GM12878 (cell line): ENCODE data around the gene DNMT1. TPM values are rescaled to one million over a fixed set of nuclear protein-coding genes. Genes with fewer than 3 reads are reported as not detected.

Experiments used
- ATF2 ChIP-seq: IDR thresholded peaks from 2 replicates; pipeline ENCODE4 v1.6.1; 2012; ENCODE audit warnings: low read length, inconsistent platforms
- CREB1 ChIP-seq: IDR thresholded peaks from 2 replicates; pipeline ENCODE4 v1.6.1; 2012; ENCODE audit warnings: low read depth, mild to moderate bottlenecking, inconsistent platforms
- CUX1 ChIP-seq: IDR thresholded peaks from 2 replicates; pipeline ENCODE4 v1.6.1; 2012; ENCODE audit warnings: improper control_type of control experiment, low read depth, low read length; ENCODE audit not compliant: insufficient replicate concordance
- EP300 ChIP-seq, 2 experiments: fragments of 150-350 bp in 1 of 2; IDR thresholded peaks; 2 replicates each; pipeline ENCODE4 v1.6.1; 2011 to 2012; ENCODE audit warnings: low read depth in 2 of 2, low read length in 2 of 2, borderline replicate concordance in 1 of 2, improper control_type of control experiment in 1 of 2, inconsistent platforms in 1 of 2; ENCODE audit not compliant: control insufficient read depth in 1 of 2
- ETV6 ChIP-seq, 2 experiments: fragments of 450-650 bp in 1 of 2; IDR thresholded peaks in 1 of 2; conservative IDR thresholded peaks in 1 of 2; 2 replicates each; pipeline ENCODE4 v1.6.1; 2014; ENCODE audit warnings: antibody characterized with exemption in 1 of 2, borderline replicate concordance in 1 of 2, low read depth in 1 of 2, mild to moderate bottlenecking in 1 of 2, moderate library complexity in 1 of 2
- FOS ChIP-seq: IDR thresholded peaks from 3 replicates; pipeline ENCODE4 v1.6.1; 2011; ENCODE audit warnings: borderline replicate concordance; ENCODE audit not compliant: insufficient read length; ENCODE audit errors: extremely low read depth
- IKZF1 ChIP-seq: fragments of 450-650 bp; conservative IDR thresholded peaks from 2 replicates; pipeline ENCODE4 v1.6.1; 2017; ENCODE audit warnings: antibody characterized with exemption, mild to moderate bottlenecking
- MXI1 ChIP-seq: fragments of 150-350 bp; IDR thresholded peaks from 2 replicates; pipeline ENCODE4 v1.6.1; 2011; ENCODE audit warnings: low read depth, mild to moderate bottlenecking, inconsistent platforms, low read length, improper control_type of control experiment
- NFIC ChIP-seq: IDR thresholded peaks from 2 replicates; pipeline ENCODE4 v1.6.1; 2012; ENCODE audit warnings: low read depth, mild to moderate bottlenecking, inconsistent platforms, low read length, moderate library complexity
- SMAD5 ChIP-seq: IDR thresholded peaks from 2 replicates; pipeline ENCODE4 v1.6.1; 2016; ENCODE audit warnings: antibody characterized with exemption, low read depth
- SPI1 ChIP-seq: IDR thresholded peaks from 2 replicates; pipeline ENCODE4 v1.6.1; 2011; ENCODE audit warnings: low read depth, mild to moderate bottlenecking, low read length, moderate library complexity, borderline replicate concordance; ENCODE audit not compliant: insufficient read depth
- STAT3 ChIP-seq: IDR thresholded peaks from 2 replicates; pipeline ENCODE4 v1.6.1; 2011; ENCODE audit warnings: low read depth, low read length, improper control_type of control experiment
- TCF12 ChIP-seq: IDR thresholded peaks from 2 replicates; pipeline ENCODE4 v1.6.1; 2011; ENCODE audit warnings: low read depth, mild to moderate bottlenecking, low read length
- USF2 ChIP-seq: IDR thresholded peaks from 2 replicates; pipeline ENCODE4 v1.6.1; 2011; ENCODE audit warnings: low read depth, low read length, improper control_type of control experiment, borderline replicate concordance
- ZNF207 ChIP-seq: fragments of 450-650 bp; IDR thresholded peaks from 2 replicates; pipeline ENCODE4 v1.6.1; 2014; ENCODE audit warnings: antibody characterized with exemption, mild to moderate bottlenecking, borderline replicate concordance
- ZNF217 ChIP-seq: fragments of 450-650 bp; IDR thresholded peaks from 2 replicates; pipeline ENCODE4 v1.6.1; 2017; ENCODE audit warnings: antibody characterized with exemption, mild to moderate bottlenecking
- ZNF384 ChIP-seq: IDR thresholded peaks from 2 replicates; pipeline ENCODE4 v1.6.1; 2012; ENCODE audit warnings: low read depth, mild to moderate bottlenecking, low read length, improper control_type of control experiment, borderline replicate concordance
- polyA plus RNA-seq, 11 experiments: library from polyadenylated mRNA; depleted of rRNA in 4 of 11; unstranded in 6 of 11; stranded (reverse) in 5 of 11; fragments of >200 nt; fragmentation: Nextera tagmentation in 4 of 11; fragmentation: Illumina TruSeq in 1 of 11; extraction: Ambion mirVana in 4 of 11; extraction: Trizol in 1 of 11; gene quantifications; 1 replicate in 1 of 11; 2 replicates in 10 of 11; pipeline versions ENCODE4 v1.2.1 to v1.2.3, GENCODE V29; 2011 to 2016; ENCODE audit warnings: inconsistent platforms in 2 of 11, missing spikeins in 2 of 11, low read depth in 1 of 11
- total RNA-seq, 4 experiments: library from RNA; depleted of rRNA in 3 of 4; stranded (reverse); fragments of >200 nt in 3 of 4; fragmentation: Illumina TruSeq in 1 of 4; extraction: Trizol in 1 of 4; gene quantifications; 2 replicates each; pipeline versions ENCODE4 v1.2.1 to v1.2.3, GENCODE V29; 2013 to 2021
- TF ChIP-seq, protein P1 (sequence below): IDR thresholded peaks from 2 replicates; pipeline ENCODE4 v1.6.1; 2012; ENCODE audit warnings: low read depth, low read length, improper control_type of control experiment

DNMT1 gene
- total and polyA plus RNA-seq, 10 of the 15 experiments (the other 5 are each of a cell fraction or from before 2014, with no cell fraction given) = 70.0 to 290 (median 133) TPM

DNA sequence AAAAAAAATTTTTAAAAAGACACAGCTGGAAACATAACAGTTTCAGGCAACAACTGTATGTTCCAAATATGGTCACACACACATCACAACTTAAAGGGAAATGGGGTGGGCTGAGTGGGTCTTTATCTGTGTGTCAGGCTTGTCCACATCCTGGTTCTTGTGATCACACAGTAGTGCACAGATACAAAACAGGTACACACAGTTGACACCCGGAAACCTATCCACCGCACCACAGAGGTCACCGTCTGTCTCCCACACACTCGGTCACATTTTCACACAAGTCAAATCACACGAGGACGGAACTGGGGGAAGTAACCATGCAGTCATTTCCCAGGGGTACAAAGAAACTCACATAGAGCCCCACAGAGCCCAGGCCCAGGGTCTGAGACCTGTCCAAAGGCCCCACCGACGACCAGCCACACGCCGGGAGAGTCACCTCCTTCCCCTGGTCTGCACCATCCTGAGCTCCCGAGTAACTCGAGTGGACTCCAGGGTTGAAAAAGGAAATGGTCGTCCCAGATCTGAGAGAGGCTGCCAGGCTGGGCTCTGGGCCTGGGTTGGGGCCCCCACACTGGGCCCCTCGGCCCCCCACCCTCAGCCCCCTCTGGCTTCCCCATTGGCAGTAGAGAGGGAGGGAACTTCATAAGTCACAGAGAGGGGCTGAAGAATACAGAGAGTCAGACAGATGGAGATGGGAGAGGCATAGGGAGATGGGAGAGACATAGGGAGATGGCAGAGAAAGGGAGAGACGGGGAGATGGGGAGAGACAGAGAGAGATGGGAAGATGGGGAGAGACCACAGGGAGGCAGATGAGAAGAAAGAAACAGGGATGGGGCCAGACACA is 89.9 kb downstream of the DNMT1 start (continued):
- no peak; the same call in 1 of the 2 replicates for TF ChIP-seq ZNF384
- TF ChIP-seq SMAD5 = peak; percentile 49; the same call in 1 of the 2 replicates
- TF ChIP-seq CUX1 = peak; percentile 99
- TF ChIP-seq ZNF207 = no peak
- TF ChIP-seq CREB1 = peak; percentile 68
- TF ChIP-seq TCF12 = peak; percentile 93
- TF ChIP-seq IKZF1 = peak; percentile 81
- no peak for TF ChIP-seq ZNF217
- TF ChIP-seq FOS = no peak
- peak; percentile 63 for TF ChIP-seq MXI1
- TF ChIP-seq ETV6 (conservative IDR thresholded peaks at IDR 0.05 in 1 of 2, IDR thresholded peaks at IDR 0.05 in 1 of 2; ENCODE audit: borderline replicate concordance in 1 of 2, low read depth in 1 of 2) = peak in 1 of 2 experiments; percentile 91; a peak in 2 of 4 replicates
- TF ChIP-seq, protein P1, sequence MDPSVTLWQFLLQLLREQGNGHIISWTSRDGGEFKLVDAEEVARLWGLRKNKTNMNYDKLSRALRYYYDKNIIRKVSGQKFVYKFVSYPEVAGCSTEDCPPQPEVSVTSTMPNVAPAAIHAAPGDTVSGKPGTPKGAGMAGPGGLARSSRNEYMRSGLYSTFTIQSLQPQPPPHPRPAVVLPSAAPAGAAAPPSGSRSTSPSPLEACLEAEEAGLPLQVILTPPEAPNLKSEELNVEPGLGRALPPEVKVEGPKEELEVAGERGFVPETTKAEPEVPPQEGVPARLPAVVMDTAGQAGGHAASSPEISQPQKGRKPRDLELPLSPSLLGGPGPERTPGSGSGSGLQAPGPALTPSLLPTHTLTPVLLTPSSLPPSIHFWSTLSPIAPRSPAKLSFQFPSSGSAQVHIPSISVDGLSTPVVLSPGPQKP = peak; percentile 91
- no peak; the same call in 1 of the 2 replicates for TF ChIP-seq USF2
- peak; percentile 75 for TF ChIP-seq NFIC
- TF ChIP-seq STAT3 = 0 out of 2 replicates have a peak, but pooled peaks have one; percentile 75
- TF ChIP-seq EP300 (IDR thresholded peaks at IDR 0.05; ENCODE audit: borderline replicate concordance in 1 of 2, control insufficient read depth in 1 of 2, low read depth in 2 of 2, low read length in 2 of 2) = peak; percentile 63 to 88; a peak in 2 of 4 replicates
- TF ChIP-seq ATF2 = peak; percentile 98
- TF ChIP-seq SPI1 = peak; percentile 80
